ENCODE results near the gene ALK.

Gene ALK

DNA sequence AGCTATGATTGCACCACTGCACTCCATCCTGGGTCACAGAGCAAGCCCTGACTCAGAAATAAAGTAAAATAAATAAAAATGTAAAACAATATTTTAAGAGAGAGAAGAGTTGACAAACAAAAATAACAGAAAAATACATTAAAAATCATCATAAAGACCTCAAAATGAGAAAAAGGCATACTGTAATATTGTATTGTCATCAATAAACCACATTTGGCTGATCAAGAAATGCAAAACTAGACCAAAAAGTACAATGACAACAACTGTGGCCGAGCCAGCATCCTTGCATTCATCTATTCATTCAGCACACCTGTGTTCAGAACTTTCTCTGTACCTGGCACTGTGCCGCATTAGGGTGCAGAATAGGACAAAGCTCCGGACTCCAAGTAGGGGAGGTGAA, 121.8 kb downstream of the ALK start:
- TF ChIP-seq, protein P1, sequence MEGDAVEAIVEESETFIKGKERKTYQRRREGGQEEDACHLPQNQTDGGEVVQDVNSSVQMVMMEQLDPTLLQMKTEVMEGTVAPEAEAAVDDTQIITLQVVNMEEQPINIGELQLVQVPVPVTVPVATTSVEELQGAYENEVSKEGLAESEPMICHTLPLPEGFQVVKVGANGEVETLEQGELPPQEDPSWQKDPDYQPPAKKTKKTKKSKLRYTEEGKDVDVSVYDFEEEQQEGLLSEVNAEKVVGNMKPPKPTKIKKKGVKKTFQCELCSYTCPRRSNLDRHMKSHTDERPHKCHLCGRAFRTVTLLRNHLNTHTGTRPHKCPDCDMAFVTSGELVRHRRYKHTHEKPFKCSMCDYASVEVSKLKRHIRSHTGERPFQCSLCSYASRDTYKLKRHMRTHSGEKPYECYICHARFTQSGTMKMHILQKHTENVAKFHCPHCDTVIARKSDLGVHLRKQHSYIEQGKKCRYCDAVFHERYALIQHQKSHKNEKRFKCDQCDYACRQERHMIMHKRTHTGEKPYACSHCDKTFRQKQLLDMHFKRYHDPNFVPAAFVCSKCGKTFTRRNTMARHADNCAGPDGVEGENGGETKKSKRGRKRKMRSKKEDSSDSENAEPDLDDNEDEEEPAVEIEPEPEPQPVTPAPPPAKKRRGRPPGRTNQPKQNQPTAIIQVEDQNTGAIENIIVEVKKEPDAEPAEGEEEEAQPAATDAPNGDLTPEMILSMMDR (IDR thresholded peaks at IDR 0.05; ENCODE audit: control insufficient read depth, insufficient read depth, low read depth, low read length, missing control alignments) = no peak
- H3K4me3 ChIP-seq (ENCODE audit: control insufficient read depth, low read depth, low read length) = no peak overlapping the region
- no peak for DNase-seq (ENCODE audit: low read depth)

DNA sequence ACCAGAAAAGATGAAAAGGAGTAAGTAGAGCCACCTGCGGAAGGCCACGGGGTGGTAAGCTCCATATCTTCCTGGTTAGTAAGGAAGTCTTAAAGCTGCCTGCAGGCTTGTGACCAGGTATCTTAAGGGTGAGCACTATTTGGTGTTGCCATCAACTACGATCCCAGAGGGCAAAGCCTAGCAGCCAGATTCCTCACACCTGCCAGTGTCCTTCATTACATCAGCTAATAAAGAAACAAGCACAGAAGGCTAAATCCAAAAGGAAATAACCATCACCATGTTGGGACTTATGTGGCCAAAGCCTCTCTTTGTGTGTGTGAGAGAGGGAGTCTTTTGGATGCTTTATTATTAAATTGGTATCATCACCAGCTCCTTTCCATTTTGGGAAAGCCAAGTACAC, 123.5 kb downstream of the ALK start:
- TF ChIP-seq, protein P1 (IDR thresholded peaks at IDR 0.05; ENCODE audit: control insufficient read depth, insufficient read depth, low read depth, low read length, missing control alignments) = no peak
- H3K4me3 ChIP-seq (ENCODE audit: control insufficient read depth, low read depth, low read length) = no peak overlapping the region
- DNase-seq (ENCODE audit: low read depth) = no peak

DNA sequence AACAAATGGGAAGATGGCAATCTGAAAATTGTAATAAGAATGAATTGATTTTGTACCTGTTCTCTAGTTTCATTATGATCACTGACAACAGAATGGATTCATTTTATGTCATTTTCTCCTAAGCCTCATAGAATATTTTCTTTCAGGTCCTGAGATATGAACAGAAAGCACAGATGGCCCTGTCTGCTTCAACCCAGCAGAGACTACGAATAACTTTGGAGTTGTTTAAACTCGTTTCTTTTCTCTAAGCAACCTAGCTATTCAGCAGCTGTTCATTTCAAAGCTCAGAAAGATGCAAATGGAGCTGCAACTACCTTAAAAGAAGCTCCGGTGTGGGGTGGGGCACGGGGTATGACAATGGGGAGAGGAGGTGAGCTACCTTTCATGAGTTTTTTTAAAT, 124.9 kb downstream of the ALK start:
- TF ChIP-seq, protein P1 (IDR thresholded peaks at IDR 0.05; ENCODE audit: control insufficient read depth, insufficient read depth, low read depth, low read length, missing control alignments) = no peak
- DNase-seq (ENCODE audit: low read depth) = no peak
- H3K4me3 ChIP-seq (ENCODE audit: control insufficient read depth, low read depth, low read length) = no peak overlapping the region

DNA sequence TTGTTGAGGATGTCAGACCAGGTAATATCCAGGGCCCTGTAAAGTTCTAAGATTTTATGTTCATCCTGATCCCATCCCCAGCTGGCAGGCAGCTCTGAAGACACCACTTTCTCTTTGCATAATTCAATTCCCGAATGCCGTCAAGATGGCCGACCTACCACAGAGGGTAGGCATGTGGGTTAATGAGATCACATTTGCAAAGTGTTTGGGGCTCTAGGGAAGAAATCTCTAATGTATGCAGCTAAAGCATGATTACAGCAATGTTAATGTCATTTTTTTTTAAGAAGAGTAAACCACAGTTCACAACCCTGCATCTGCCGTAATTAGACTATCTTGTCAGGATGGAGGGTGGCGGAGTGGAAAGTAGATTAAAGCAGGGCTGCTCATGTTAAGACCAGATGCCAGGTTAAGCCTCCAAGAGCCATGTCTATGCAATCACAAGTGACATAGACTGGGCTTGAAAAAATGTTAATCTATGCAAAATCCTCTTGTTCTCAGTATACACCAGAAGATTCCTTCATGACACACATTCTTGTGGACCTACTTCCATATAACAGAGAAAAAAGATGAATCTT, 131.4 kb downstream of the ALK start:
- TF ChIP-seq, protein P1 (IDR thresholded peaks at IDR 0.05; ENCODE audit: control insufficient read depth, insufficient read depth, low read depth, low read length, missing control alignments) = no peak
- DNase-seq (ENCODE audit: low read depth) = no peak
- H3K4me3 ChIP-seq (ENCODE audit: control insufficient read depth, low read depth, low read length) = no peak overlapping the region

DNA sequence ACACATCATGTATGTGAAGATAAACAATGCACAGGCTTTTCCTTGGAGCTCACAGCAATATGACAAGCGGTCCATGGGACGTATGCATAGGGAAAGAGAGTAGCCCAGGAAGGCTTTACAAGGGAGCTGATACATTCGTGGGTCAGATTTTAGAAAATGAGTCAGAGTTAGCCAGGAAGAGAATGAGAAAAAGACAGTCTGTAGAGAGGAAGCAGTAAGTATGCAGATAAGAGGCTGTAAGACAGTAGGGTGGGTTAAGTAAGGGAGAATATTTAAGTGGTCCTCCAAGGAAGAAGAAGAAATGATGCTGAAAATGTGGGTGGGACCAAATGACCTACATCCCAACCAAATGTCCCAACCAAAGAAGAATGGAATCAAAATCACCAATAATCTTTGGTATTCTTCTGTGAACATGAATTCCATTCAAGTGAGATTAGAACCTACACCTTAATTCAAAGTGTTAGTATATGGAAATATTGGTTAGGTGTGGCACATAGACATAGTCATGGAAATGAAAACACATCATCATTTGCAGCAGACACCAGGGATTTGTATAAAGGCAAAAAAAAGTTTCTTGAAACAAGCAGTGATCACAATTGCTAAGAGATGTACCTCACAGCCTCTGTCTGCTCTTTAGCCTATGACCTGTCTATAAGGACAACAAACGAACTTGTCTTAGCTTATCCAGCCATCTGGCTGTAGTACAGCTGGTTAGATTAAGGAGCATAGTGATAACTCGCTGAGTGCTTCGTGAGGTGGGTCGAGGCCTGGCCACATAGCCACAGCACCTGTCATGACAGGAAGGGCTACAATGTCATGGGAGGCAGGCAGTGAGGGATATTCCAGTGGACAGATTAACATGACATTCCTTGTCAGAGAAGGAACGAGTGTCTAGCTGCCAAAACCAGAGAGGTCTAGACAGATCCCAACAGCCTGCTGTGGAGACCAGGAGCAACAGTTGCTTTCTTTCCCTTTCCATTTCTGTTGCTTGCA, 133.6 kb downstream of the ALK start:
- H3K4me3 ChIP-seq (ENCODE audit: control insufficient read depth, low read depth, low read length) = no peak overlapping the region
- TF ChIP-seq, protein P1 (IDR thresholded peaks at IDR 0.05; ENCODE audit: control insufficient read depth, insufficient read depth, low read depth, low read length, missing control alignments) = no peak
- no peak for DNase-seq (ENCODE audit: low read depth)

DNA sequence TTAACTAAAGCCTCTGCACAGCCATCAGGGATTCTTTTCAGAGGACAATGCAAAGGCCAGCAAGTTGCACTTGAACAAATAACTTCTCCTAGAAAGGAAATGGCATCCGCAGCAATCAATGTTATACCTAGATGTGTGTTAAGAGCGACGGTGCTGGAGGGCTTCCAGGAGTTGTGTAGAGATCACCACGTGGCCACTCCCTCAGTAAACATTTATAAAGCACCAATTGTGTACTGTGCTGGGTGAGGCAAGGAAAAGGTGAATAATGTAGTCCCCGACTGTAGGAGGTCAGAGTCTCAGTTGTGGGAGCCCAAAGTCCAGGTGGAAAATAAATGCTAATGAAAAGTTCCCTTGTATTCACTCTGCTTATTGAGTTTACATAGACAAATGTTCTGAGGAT, 135.0 kb downstream of the ALK start:
- TF ChIP-seq, protein P1 (IDR thresholded peaks at IDR 0.05; ENCODE audit: control insufficient read depth, insufficient read depth, low read depth, low read length, missing control alignments) = no peak
- DNase-seq (ENCODE audit: low read depth) = no peak

More for the DNA sequence above, 135.0 kb downstream of the ALK start:
- no peak overlapping the region for H3K4me3 ChIP-seq (ENCODE audit: control insufficient read depth, low read depth, low read length)

All from AG09309 (cell line).